RWPE1 (cell line): Measurements from ENCODE around the gene CDIP1.
A peak's percentile ranks its signal among the peaks of the same experiment; 100 is the strongest.

Experiments used
- CTCF ChIA-PET: fragments of 350-600 bp; sonication (Branson Sonifier 250); formaldehyde crosslinking; extraction: SDS; loops from one replicate; lab custom pipeline; 2021; lab: Yijun Ruan, JAX
- POLR2A ChIA-PET: fragments of 400-600 bp; formaldehyde crosslinking; extraction: SDS; loops from one replicate; lab custom pipeline; 2020; ENCODE audit warnings: antibody characterized with exemption; ENCODE audit not compliant: low non-redundant PET; lab: Yijun Ruan, JAX
- DNase-seq: peaks from one replicate; pipeline ENCODE4 v3.0.0; 2012; ENCODE audit warnings: low spot score
- H3K27ac ChIP-seq: fragments of 450-650 bp; 2 replicates; pipeline ENCODE4 v1.5.1; 2017
- TF ChIP-seq, protein P1 (sequence below): fragments of 450-650 bp; conservative IDR thresholded peaks from 2 replicates; pipeline ENCODE4 v1.5.1; 2017; ENCODE audit warnings: low read depth, mild to moderate bottlenecking

The CDIP1 gene

GRCh38 chr16:4499196-4499555 is 39.4 kb downstream of the CDIP1 start:
- ChIA-PET POLR2A (no interaction called here), CTCF (interaction anchor here (0.5 to 0.8 kb wide), 3 partner anchors 23 to 634 kb away, joined by 3 to 4 read pairs (median 4); partner anchors contain the start of gene HMOX2)
- TF ChIP-seq, protein P1, sequence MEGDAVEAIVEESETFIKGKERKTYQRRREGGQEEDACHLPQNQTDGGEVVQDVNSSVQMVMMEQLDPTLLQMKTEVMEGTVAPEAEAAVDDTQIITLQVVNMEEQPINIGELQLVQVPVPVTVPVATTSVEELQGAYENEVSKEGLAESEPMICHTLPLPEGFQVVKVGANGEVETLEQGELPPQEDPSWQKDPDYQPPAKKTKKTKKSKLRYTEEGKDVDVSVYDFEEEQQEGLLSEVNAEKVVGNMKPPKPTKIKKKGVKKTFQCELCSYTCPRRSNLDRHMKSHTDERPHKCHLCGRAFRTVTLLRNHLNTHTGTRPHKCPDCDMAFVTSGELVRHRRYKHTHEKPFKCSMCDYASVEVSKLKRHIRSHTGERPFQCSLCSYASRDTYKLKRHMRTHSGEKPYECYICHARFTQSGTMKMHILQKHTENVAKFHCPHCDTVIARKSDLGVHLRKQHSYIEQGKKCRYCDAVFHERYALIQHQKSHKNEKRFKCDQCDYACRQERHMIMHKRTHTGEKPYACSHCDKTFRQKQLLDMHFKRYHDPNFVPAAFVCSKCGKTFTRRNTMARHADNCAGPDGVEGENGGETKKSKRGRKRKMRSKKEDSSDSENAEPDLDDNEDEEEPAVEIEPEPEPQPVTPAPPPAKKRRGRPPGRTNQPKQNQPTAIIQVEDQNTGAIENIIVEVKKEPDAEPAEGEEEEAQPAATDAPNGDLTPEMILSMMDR, result no peak
- no peak for DNase-seq
- H3K27ac ChIP-seq, result no peak overlapping the region; the same call in 1 of the 2 replicates

DNA sequence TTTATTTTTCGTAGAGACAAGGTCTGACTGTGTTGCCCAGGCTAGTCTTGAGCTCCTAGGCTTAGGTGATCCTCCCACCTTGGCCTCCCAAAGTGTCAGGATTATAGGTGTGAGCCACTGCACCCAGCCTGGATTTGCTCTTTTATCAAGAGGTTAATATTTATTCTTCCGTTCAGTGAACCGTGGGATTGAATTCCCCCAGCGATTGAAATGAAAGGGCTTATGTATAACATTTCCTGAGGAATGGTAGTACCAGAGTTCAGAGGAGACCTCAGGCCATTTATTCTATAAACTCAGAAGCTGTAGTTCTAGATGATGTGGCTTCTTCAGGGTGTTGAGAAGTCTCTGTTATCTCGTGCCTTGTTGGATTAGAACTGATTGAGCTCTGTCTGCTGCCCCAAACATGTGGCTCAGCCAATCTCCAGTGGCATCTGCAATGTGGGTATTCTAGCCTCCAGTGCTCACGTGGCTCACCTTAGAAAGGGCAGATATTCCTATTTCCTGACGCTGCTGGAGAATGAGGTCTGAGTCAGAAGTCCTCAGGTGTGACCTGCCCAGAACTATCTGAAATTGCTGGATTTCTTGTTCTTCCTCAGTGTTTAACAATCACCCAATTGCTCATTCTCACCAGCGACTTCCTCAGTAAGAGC is 39.9 kb downstream of the CDIP1 start:
- ChIA-PET POLR2A (no interaction called here), CTCF (interaction anchor here (0.6 to 0.8 kb wide), 2 partner anchors 22 to 93 kb away, joined by 3 to 4 read pairs; partner anchors contain the start of gene HMOX2)
- peak; percentile 55 for DNase-seq
- peak overlapping the region; percentile 23; the same call in 1 of the 2 replicates for H3K27ac ChIP-seq
- TF ChIP-seq, protein P1, result no peak

- TF ChIP-seq, protein P1, result no peak
- H3K27ac ChIP-seq, result peak overlapping the region; percentile 85
- ChIA-PET POLR2A (interaction anchor here (0.7 kb wide), 1 partner anchor 37 kb away, joined by 6 read pairs; no protein-coding TSS in a partner anchor), CTCF (interaction anchor here (0.6 to 1.0 kb wide), 2 partner anchors 9 to 596 kb away, joined by 3 to 5 read pairs; no protein-coding TSS in a partner anchor)
- DNase-seq, result peak; percentile 26
Measured at GRCh38 chr16:4496305-4496704, 42.3 kb downstream of the CDIP1 start.

DNA sequence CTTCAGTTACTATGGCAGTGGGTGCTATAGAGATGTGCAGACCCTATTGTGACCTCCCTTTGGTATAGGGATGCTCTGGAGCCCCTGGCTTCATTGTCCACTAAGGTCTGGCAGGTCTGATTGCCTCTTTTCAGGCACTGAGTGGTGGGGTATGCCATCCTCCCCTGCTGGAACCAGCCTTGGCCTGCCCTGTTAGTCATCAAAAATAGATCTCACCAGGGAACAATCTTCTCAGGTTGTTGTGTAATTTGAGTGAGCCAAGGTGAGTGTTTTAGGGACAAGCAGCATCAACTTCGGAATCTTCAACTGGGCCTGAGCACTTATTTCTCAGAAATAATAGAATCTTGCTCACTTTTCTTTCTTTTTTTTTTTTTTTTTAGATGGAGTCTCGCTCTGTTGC is 42.8 kb downstream of the CDIP1 start:
- ChIA-PET POLR2A (no interaction called here), CTCF (interaction anchor here (0.6 kb wide), 1 partner anchor 596 kb away, joined by 3 read pairs; no protein-coding TSS in a partner anchor)
- H3K27ac ChIP-seq, result peak overlapping the region; percentile 85
- TF ChIP-seq, protein P1, result no peak
- peak; percentile 80 for DNase-seq

DNA sequence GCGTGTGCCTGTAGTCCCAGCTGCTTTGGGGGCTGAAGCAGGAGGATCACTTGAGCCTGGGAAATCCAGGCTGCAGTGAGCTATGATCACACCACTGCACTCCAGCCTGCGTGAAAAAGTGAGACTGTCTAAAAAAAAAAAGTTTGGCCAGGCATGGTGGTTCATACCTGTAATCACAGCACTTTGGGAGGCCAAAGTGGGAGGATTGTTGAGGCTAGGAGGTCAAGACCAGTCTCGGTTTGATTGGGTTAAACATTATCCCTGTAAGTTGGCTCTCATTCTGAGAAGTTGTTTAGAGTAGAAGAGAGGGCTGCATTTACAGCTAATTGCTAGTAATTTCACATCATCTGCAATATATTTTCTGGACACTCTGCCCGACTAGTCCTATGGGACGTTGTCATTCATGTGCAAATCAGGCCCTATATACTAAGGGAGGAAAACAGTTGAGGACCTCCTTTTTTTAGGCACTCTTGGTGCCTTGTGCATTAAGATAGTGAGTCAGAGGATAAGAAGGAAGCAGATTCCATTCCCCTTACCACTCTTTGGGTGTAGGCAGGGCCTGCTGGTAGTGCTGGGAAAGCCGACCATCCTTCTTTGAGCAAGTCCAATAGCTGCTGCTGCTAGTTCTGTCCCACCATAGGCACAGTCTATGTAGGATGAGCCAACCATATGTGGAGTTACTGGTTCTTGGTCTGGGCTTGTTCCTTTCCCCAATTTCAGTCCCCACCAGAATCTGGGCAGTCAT is 43.7 kb downstream of the CDIP1 start:
- POLR2A ChIA-PET, result no interaction called here
- CTCF ChIA-PET, result no interaction called here
- H3K27ac ChIP-seq, result peak overlapping the region; percentile 85
- DNase-seq, result peak; percentile 62
- TF ChIP-seq, protein P1, result no peak

DNA sequence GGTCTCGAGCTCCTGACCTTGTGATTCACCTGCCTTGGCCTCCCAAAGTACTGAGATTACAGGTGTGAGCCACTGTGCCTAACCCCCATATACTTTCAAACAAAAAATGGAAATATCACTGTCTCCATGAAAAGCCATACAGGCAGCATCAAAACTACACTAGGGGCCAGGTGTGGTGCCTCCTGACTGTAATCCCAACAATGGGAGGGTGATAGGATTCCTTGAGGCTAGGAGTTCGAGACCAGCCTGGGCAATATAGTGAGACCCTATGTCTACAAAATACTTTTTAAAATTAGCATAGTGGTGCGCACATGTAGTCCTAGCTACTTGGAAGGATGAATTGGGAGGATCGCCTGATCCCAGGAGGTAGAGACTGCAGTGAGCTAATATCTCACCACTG is 46.7 kb downstream of the CDIP1 start:
- CTCF ChIA-PET, result interaction anchor here (0.5 kb wide), 1 partner anchor 347 kb away, joined by 4 read pairs; no protein-coding TSS in a partner anchor
- H3K27ac ChIP-seq, result no peak overlapping the region
- POLR2A ChIA-PET, result no interaction called here
- TF ChIP-seq, protein P1, result no peak
- DNase-seq, result no peak
